ENCODE measurements around the gene SYMPK.
"Not testable (repeated sequence)": the region's sequence is repeated elsewhere in the genome, so short reads cannot be mapped to it uniquely, and the experiment has no call there.

The SYMPK gene

DNA sequence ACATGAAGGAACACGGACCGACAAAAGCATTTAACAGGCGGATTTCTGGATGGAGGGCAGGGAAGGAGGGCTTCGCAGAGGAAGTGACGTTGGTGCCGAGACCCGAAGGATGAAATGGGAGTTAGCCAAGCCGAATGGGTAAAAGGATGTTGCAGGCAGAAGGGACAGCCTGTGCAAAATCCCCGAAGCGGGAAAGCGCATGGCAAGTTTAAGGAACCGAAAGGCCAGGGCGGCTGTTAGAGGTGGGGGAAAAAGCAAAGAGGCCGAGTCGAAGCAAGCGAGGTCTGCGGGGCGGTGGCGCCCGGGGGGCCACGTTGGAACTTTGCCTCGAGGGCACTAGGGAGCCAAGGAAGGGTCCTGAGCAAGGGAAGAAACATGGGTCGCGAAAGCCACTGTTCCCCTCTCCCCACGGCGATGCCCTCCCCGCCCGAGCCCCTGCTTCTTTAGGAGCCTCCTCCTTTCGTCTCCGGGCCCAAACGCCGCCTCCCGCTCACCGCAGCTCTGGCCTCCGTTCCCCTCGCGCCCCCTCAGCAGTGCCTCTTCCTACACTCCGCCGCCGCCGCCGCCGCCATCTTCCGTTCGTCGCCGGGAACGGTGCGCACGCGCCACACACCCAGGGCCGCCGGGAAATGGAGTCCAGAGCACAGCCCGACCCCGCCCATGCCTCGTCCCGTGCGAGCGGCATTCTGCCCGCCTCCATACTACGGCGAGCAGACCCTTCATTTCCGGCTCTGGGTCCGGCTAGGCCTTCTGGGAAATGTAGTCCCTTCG, at the start of gene SYMPK:
Gene SYMPK, minus strand, starts transcription at position 584 of the 771 bp plus-strand sequence. CDS start 8,652 bp downstream, outside the sequence.
- DNase-seq = peak; percentile 99

DNA sequence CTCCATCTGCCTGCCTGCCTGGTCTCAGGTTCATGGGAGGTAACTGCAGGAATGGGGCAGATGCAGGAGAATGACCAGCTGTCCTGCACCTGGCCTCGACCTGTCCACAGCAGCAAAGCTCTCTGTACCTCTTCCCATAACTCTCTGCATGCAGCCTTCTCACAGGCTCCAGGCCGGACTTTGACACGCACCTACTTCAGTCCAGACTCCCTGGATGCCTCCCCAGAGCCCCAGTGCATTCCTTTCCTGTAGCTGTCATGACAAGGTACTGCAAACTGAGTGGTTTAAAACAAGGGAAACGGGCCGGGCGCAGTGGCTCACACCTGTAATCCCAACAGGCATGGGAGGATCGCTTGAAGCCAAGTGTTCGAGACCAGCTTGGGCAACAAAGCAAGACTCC, 48.3 kb upstream of the SYMPK start:
- DNase-seq = no peak

DNA sequence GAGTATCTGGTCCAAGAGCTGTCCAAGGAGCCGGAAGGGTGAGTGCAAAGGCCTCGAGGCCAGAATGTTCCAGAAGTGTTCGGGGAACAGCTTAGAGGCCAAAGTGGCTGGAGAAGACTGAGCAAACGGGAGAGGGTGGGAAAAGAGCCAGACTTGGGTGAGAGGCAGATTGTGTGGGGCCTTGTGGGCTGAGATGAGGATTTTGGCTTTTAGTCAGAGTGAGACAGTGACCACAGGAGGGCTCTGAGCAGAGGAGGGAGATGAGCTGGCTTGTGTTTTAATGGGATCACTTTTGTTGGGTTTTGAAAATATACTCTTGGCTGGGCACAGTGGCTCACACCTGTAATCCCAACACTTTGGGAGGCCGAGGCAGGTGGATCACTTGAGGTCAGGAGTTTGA, 46.0 kb upstream of the SYMPK start:
- no peak for DNase-seq

DNA sequence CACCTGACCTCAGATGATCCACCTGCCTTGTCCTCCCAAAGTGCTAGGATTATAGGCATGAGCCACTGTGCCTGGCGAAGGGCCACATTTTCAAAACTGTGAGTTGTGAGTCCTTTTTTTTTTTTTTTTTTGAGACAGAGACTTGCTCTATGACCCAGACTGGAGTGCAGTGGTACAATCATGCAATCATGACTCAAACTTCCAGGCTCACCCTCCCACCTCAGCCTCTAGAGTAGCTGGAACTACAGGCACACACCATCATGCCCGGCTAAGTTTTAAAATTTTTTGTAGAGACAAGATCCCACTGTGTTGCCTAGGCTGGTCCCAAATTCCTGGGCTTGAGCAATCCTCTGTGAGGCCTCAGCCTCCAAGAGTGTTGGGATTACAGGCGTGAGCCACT, 43.3 kb upstream of the SYMPK start:
- no peak for DNase-seq

DNA sequence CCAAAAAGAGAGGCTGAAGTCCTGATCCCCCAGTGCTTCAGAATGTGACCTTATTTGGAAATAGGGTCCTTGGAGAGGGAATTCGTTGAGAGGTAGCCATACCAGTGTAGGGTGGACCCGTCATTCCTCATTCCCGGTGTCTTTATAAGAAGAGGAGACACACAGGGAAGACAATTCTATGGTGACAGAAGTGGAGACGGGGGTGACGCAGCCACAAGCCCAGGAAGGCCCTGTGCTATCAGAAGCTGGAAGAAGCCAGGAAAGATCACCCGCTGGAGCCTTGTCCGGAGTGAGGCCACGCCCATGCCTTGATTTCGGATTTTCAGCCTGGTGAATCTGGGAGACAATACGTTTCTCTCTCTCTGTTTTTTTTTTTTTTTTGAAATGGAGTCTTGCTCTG, 42.1 kb upstream of the SYMPK start:
- no peak for DNase-seq

DNA sequence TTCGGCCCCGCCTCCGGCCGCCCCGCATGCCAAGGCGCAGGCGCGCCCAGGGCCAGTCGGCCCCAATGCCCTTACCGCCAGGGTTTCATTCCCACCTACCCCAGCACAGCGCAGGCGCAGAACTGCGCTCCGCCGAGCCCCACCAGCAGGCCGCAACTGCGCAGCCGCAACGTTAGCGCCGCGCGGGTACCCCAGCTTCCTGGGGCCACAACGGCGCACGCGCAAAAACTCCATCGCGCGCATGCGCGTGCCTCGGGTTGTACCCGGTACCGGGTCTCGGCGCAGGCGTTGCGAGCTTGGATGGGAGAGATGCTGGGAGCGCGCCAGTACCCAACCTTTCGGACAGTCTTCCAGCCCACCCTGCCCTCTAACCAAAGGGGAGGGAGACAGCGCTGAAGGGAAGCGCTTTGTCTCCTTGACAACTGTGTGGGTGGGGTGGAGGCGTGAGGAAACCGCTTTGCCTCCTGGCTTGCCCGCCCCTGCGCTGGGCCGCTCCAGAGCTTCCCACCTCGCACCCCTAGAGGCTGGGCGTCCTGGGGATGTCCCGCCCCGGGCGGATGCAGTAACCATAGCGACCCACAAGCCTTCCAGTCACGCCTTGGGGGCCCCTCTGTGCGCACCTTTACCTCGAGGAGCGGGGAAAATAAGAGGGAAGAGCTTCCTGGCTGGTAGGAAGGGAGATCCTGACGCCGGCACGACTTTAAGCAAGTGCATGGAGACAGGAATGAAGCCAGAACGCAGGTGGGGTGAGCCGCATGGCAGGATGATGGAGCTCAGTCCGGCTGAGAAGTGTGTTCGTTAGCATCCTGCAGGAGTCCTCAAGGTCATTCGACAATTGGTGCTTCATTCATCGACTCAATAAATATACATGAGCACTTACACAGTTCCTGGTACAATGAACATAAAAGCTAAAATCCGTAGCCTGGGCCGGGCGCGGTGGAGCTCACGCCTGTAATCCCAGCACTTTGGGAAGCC, 40.0 kb upstream of the SYMPK start:
- peak; percentile 99 for DNase-seq

DNA sequence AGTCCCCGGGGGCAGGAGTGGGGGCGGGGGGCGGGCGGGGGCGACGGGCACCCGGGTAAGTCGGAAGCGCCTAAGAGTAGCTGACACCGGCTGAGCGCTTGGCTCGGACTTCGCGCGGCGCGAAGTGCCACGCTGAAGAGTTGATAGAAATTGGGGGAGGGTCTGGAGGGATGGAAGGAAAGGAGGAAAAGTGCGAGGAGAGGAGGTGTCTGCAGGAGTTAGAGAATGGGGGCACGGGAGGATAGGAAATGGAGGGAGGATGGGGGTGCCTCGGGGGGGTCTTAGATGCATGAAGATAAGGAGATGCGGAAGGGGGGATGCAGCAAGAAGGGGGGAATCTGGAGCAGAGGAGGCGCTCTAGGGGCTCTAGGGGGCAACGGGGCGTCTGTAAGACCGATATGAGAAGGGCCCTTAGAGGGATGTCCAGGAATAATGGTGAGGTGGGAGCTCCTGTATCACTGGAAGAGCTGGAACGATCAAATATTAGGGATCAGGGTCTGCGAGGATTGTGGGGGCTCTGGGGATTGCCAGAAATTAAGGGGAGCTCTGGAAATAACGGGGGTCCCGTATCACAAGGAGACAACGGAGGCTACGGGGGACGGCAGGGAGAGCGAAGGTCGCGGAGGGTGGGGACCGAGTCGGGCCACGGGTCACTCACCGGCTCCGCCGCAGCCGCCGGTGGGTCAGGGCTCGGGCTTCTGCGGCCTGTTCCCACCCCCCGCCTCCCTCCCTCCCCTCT, 39.1 kb upstream of the SYMPK start, which contains the start of gene MYPOP:
Gene MYPOP, minus strand, starts transcription at position 702 of the 739 bp plus-strand sequence. CDS start 840 bp downstream, outside the sequence.
- DNase-seq = no peak

DNA sequence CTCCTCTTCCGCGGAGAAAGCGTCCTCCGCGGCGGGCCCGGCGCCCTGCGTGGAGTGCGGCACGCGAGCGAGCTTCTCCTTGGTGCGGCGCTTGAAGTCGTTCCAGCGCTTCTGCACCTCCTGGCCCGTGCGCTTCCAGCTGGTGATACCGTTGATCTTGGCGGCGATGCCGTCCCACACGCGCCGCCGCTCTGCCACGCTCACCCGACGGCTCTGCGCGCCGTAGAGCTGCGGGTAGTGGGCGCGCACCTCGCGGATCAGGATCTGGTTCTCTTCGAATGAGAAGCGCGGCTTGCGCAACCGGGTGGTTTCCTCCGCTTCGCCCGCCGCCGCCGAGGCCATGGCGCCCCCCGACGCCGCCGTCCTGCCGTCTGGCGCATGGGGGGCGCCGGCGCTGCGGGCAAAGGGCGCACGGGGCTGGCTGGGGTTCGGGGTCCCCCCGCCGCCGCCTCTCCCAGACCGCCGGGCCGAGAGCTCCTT, 38.5 kb upstream of the SYMPK start:
- peak; percentile 33 for DNase-seq

DNA sequence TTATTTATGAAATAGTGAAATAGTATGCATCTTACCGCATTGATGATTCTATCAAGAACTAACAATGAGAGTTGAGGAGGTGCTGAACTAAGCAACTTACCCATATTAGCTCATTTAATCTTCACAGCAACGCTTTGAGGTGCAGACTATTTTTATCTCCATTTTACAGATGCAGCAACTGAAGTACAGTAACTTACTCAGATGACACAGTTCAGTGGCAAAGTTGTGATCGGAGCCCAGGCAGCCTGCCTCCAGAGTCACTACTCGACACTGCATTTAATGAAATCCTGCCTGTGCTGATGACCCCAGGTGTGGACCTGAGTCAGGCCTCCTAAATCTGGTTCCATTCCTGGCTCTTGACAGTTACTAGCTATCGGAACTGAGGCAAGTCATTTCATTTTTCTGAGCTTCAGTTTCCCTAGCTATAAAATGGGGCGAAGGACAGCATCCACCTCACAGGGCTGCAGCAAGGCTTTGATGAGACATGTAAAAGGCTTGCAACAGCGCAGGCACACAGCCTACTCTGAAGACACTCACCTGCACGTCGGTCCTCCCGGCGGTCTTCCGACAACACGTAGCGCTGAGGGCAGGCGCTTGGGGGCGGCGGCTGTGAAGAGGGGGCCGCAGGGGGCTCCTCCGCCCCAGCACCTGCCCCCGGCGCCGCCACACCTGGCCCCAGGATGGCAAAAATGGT, 37.9 kb upstream of the SYMPK start:
- no peak for DNase-seq

DNA sequence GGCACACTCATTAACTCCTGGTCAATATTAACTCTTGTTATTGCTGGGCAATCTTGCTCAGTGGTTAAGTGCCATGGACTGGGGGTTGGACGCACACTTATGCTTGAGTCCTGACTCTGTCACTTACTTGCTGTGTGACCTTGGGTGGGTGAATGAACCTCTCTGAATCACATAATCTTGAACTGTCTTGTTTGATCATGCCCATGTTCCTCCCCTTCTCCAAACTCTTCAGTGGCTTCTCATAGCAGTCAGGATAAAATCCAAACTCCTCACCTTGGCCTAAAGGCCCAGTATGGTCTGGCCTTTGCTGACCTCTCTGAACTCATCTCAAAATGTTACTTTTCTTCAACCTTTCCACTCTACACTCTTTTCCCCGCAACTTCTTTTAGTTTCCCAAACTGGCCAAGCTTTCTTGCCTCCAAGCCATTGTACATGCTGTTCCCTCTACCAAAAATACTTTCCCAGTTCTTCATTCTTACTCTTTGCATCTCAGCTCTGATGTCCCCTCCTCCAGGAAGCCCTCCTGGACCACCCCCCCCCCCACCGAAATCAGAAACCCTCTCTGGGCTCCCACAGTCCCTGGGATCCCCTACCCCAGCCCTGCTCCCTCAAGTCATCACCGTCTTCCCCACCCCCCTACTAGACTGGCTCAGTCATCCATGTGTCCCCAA, 37.1 kb upstream of the SYMPK start:
- DNase-seq = no peak

DNA sequence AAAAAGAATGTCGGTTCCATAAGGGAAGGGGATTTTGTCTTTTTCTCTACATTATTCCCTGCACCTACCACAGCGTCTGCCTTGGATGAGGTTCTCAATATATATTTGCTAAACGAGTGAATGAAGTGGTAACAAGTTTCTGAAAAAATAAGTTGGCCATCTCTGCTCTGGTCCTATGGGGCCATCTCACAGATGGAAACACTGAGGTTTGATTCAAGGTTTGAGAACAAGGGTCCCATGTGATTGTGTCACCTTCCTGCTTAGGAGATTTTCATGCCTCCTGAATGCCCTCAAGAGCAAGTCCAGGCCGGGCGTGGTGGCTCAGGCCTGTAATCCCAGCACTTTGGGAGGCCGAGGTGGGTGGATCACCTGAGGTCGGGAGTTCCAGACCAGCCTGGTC, 36.3 kb upstream of the SYMPK start:
- no peak for DNase-seq

DNA sequence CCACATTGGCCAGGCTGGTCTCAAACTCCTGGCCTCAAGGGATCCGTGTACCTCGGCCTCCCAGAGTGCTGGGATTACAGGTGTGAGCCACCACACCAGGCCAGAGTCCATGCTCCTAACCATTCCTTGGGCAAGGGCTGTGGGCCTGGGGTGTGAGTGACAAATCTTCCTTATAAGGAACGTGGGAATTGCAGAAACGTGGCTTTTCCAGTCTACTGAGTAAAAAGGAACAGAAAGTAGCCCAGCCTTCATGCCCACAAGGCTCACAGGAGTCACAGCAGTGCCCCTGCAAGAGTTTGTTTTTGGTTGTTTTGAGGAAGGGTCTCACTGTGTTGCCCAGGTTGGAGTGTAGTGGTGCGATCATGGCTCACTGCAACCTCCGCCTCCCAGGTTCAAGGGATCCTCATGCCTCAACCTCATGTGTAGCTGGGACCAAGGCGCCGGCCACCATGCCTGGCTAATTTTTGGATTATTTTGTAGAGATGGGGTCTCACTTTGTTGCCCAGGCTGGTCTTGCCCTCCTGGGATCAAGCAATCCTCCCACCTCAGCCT, 34.4 kb upstream of the SYMPK start:
- no peak for DNase-seq

DNA sequence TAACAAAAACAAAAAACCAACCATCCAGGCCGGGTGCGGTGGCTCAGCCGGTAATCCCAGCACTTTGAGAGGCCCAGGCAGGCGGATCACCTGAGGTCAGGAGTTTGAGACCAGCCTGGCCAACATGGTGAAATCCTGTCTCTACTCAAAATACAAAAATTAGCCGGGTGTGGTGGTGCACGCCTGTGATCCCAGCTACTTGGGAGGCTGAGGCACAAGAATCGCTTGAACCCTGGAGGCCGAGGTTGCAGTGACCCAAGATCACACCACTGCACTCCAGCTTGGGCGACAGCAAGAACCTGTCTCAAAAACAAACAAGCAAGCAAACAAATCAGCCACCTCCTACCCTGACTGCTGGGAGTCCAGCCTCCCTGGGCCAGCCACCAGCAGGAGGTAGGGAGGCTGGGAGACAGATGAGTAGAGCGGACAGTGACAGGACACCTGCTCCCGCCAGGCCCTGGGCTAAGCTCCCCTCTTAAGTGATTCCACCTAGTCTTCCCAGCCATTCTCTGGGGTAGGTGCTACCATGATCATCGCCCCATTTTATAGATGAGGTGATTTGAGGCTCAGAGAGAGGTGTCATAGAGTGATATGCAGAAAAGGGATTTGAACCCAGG, 33.1 kb upstream of the SYMPK start:
- not testable (repeated sequence) for DNase-seq

DNA sequence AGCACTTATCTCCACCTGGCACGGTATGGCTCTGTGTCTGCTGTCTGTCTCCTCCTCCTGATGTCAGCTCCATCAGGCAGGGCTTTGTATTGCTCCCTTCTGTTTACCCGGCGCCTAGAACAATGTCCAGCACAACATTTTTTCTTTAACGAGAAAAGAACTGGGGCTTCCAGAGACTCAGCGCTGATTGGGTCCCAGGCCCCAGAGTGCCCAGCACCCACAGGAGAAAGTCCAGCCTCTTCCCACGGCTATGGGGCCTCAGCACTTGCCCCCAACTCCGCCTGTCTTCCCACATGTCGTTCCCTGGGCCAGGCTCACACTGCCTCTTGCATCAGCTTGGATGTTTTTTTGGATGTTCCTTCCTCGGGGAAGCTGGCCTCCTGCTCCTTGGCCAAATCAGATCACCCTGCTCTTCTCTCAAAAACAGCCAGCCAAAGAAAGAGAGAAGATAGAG, 32.6 kb upstream of the SYMPK start:
- no peak for DNase-seq

DNA sequence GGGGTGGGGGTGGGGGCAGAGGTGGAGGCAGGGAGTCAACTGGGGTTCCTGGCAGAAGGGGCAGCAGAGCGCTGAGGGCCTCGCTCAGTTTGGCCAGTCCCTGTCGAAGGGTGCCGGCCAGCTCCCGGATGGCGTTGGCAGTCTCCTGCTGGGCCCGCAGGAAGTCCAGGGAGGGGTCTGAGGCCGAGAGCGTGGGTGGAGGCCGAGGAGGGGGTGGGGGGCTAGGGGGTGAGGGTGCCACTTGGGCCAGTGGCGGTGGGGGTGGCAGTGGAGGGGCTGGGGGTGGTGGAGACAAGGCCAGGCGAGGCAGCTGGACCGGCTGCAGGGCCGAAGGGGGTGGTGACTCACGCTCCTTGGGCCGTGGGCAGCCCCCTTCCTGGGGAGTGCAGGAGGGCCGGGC, 27.9 kb upstream of the SYMPK start:
- DNase-seq = no peak

DNA sequence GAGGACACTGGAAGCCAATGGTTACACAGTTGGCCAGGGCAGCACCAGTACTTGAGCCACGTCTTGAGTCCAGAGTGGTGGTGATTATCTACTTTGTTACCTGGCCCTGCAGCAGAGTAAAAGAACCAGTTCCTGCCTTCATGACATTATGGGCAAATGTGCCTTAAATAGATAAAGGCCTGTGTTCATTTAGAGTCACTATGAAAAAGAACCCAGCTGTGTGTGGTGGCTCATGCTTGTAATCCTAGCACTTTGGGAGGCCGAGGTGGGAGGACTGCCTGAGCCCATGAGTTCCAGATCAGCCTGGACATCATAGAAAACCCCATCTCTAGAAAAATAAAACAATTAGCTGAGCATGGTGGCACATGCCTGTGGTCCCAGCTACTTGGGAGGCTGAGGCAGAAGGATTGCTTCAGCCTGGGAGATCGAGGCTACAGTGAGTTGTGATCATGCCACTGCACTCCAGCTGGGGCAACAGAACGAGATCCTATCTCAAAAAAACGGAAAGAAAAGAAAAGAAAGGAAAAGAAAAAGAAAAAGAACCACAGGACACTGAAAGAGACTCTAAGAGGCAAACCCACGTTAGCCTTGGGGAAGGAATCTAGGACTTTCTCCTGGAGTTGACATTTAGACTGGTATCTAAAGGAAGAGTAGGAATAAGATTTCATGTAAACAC, 26.4 kb upstream of the SYMPK start:
- DNase-seq = no peak

DNA sequence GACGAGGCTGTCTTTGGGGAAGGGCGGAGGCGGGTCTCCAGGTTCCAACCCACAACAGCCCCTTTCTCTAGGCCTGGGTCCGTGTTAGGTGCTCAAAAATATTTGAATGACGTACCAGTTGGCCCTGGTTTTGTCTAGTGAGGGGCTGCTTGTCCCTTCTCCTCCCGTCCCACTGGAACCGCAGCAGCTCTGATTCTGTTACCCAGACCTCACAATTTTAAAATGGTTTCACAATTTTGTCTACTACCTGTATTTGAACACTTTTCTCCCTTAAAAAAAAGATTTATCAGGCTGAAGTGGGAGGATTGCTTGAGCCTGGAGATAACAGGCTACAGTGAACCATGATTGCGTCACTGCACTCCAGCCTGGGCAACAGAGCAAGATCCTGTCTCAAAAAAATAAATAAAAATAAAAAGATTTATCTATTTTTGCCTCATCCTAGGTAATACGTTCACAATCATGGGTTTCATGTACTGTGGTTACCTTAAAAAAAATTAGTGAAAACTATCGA, 24.3 kb upstream of the SYMPK start:
- DNase-seq = no peak

DNA sequence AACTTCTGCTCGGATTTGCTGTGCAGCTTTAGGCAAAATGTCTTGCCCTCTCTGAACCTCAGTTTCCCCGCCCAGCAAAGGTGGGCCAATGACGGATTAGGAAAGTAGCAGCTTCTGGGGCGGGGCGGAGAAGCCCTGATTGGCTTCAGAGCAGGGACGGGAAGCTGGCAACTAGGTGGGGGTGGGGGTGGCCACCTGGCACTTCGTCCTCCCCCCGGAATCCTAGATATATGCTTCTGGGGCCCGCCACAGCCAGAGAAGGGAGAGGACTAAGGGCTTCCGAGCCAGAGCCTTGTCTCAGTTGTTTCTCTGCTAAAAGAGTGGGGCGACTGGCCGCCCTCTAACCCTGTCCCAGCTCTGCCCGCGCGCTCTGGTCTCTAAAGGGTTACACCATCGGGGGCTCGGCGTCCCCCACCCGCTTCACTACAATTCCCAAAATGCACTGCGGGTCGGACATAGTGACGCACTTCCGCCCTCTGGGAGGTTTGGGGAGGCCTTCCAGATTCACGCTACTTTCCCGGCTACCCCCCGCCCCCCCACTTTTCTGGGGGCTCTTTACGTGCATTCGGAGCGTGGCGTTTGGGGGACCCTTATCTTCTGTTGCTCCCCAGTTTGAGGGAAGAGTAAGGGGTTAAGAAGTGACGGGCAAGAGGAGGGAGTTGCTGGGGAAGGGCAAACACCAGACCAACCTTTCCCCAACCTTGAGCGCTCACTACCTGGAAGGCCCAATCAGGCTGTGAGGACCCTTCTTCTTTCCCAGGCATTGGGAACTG, 23.7 kb upstream of the SYMPK start:
- peak; percentile 94 for DNase-seq
